ENCODE data around the gene THSD4.

The THSD4 gene

GRCh38 chr15:71635735-71636134 is 520.5 kb downstream of the THSD4 start:
- Histone ChIP-seq H3K27ac (no peak overlapping the region), H3K9me3 (ENCODE audit: severe bottlenecking) (no peaks in the 10 kb centered on the region), H3K36me3 (no peaks in the 10 kb centered on the region), H3K27me3 (ENCODE audit: insufficient read depth, low read depth, severe bottlenecking) (no peaks in the 10 kb centered on the region), H3K4me3 (ENCODE audit: low read depth, low read length) (no peak overlapping the region)
- DNase-seq = no peak
- no peak for TF ChIP-seq CTCF (IDR thresholded peaks at IDR 0.05; ENCODE audit: low read depth, low read length)

GRCh38 chr15:71638876-71639275 is 523.6 kb downstream of the THSD4 start:
- TF ChIP-seq CTCF (IDR thresholded peaks at IDR 0.05; ENCODE audit: low read depth, low read length) = no peak

GRCh38 chr15:71639471-71639870 is 524.2 kb downstream of the THSD4 start:
- Histone ChIP-seq H3K27me3 (ENCODE audit: insufficient read depth, low read depth, severe bottlenecking) (no peaks in the 10 kb centered on the region), H3K27ac (no peak overlapping the region), H3K4me3 (ENCODE audit: low read depth, low read length) (no peak overlapping the region), H3K9me3 (ENCODE audit: severe bottlenecking) (no peaks in the 10 kb centered on the region), H3K36me3 (no peaks in the 10 kb centered on the region)
- TF ChIP-seq CTCF (IDR thresholded peaks at IDR 0.05; ENCODE audit: low read depth, low read length) = no peak
- DNase-seq = no peak

More at GRCh38 chr15:71638876-71639275, 523.6 kb downstream of the THSD4 start:
- Histone ChIP-seq H3K36me3 (no peaks in the 10 kb centered on the region), H3K27me3 (ENCODE audit: insufficient read depth, low read depth, severe bottlenecking) (no peaks in the 10 kb centered on the region), H3K9me3 (ENCODE audit: severe bottlenecking) (no peaks in the 10 kb centered on the region), H3K27ac (no peak overlapping the region), H3K4me3 (ENCODE audit: low read depth, low read length) (no peak overlapping the region)
- DNase-seq = no peak

GRCh38 chr15:71643918-71644317 is 528.6 kb downstream of the THSD4 start:
- no peak for DNase-seq
- no peak overlapping the region for H3K4me3 ChIP-seq (ENCODE audit: low read depth, low read length)
- H3K27ac ChIP-seq = no peak overlapping the region
- no peaks in the 10 kb centered on the region for H3K9me3 ChIP-seq (ENCODE audit: severe bottlenecking)
- no peak for TF ChIP-seq CTCF (IDR thresholded peaks at IDR 0.05; ENCODE audit: low read depth, low read length)
- no peaks in the 10 kb centered on the region for H3K27me3 ChIP-seq (ENCODE audit: insufficient read depth, low read depth, severe bottlenecking)
- H3K36me3 ChIP-seq = no peaks in the 10 kb centered on the region

- no peak overlapping the region for H3K4me3 ChIP-seq (ENCODE audit: low read depth, low read length)
- no peaks in the 10 kb centered on the region for H3K36me3 ChIP-seq
- TF ChIP-seq CTCF (IDR thresholded peaks at IDR 0.05; ENCODE audit: low read depth, low read length) = no peak
- no peak for DNase-seq
- H3K27me3 ChIP-seq (ENCODE audit: insufficient read depth, low read depth, severe bottlenecking) = no peaks in the 10 kb centered on the region
- no peak overlapping the region for H3K27ac ChIP-seq
- no peaks in the 10 kb centered on the region for H3K9me3 ChIP-seq (ENCODE audit: severe bottlenecking)
Measured at GRCh38 chr15:71646767-71647486, 531.7 kb downstream of the THSD4 start.

- Histone ChIP-seq H3K27ac (no peak overlapping the region), H3K9me3 (ENCODE audit: severe bottlenecking) (no peaks in the 10 kb centered on the region), H3K36me3 (no peaks in the 10 kb centered on the region), H3K4me3 (ENCODE audit: low read depth, low read length) (no peak overlapping the region), H3K27me3 (ENCODE audit: insufficient read depth, low read depth, severe bottlenecking) (no peaks in the 10 kb centered on the region)
- TF ChIP-seq CTCF (IDR thresholded peaks at IDR 0.05; ENCODE audit: low read depth, low read length) = no peak
- DNase-seq = no peak
Measured at GRCh38 chr15:71647487-71647808, 532.2 kb downstream of the THSD4 start.
